Spleen (tissue), 7 donors: ENCODE measurements around the gene PTPRM.

ENCODE experiments used
- CTCF ChIP-seq, 11 experiments: fragments of 200-600 bp in 7 of 11; fragments of 450-650 bp in 4 of 11; sonication (generic) in 4 of 11; IDR thresholded peaks in 8 of 11; conservative IDR thresholded peaks in 3 of 11; 1 replicate in 7 of 11; 2 replicates in 4 of 11; pipeline versions ENCODE4 v1.4.0 to v1.8.0; 2016 to 2021; ENCODE audit warnings: antibody characterized with exemption in 11 of 11, inconsistent platforms in 4 of 11, mild to moderate bottlenecking in 1 of 11
- POLR2A ChIP-seq, 3 donors: fragments of 450-650 bp; IDR thresholded peaks; one replicate each; pipeline ENCODE4 v1.5.1; 2017; ENCODE audit warnings: antibody characterized with exemption in 3 of 3, mild to moderate bottlenecking in 1 of 3
- donor health status: DM: no; HTN: no; CAD: no; lungs with moderate emphysema.
- donor health status: DM: no; HTN: no; CAD: no.
- donor health status: DM: no; HTN: no; CAD: no.

- TF ChIP-seq CTCF (IDR thresholded peaks at IDR 0.05 in 8 of 11, conservative IDR thresholded peaks at IDR 0.05 in 3 of 11) (no peak), POLR2A (IDR thresholded peaks at IDR 0.05) (no peak)
Observed at GRCh38 chr18:7593218-7593819, 26.2 kb downstream of the PTPRM start.
